Activated CD8-positive, alpha-beta T cell treated with anti-CD3 and anti-CD28 coated beads for 36 hours (primary cell): Measurements from ENCODE around the gene ADGRG6. TPM values are rescaled to one million over a fixed set of nuclear protein-coding genes. Genes with fewer than 3 reads are reported as not detected.
A peak's percentile ranks its signal among the peaks of the same experiment; 100 is the strongest.

Source experiments
- ATAC-seq: fragments of 200-7000 bp; cut with Tn5 transposase; one replicate; pipeline ENCODE4 v1.10.0; 2021; ENCODE audit warnings: mild to moderate bottlenecking, moderate library complexity
- CTCF ChIA-PET: fragments of 350-600 bp; sonication (Branson Sonifier 250); formaldehyde crosslinking; loops from one replicate; lab custom pipeline; 2021; ENCODE audit warnings: antibody characterized with exemption; lab: Charles Lee
- POLR2A ChIA-PET: fragments of 350-600 bp; sonication (Branson Sonifier 250); formaldehyde crosslinking; loops from one replicate; lab custom pipeline; 2021; ENCODE audit warnings: antibody characterized with exemption; lab: Charles Lee
- DNase-seq: peaks from one replicate; pipeline ENCODE4 v3.0.0-alpha.2; 2020
- H3K27ac Mint-ChIP-seq: one replicate; pipeline ENCODE4 v1.8.0; 2021; ENCODE audit warnings: mild to moderate bottlenecking, mixed read lengths
- H3K27me3 Mint-ChIP-seq: one replicate; pipeline ENCODE4 v1.8.0; 2021; ENCODE audit warnings: mixed read lengths
- H3K36me3 Mint-ChIP-seq: one replicate; pipeline ENCODE4 v1.8.0; 2021; ENCODE audit warnings: low read depth, mixed read lengths
- H3K4me1 Mint-ChIP-seq: one replicate; pipeline ENCODE4 v1.8.0; 2021; ENCODE audit warnings: low read depth, mixed read lengths
- H3K4me3 Mint-ChIP-seq: one replicate; pipeline ENCODE4 v1.8.0; 2021; ENCODE audit warnings: mild to moderate bottlenecking, moderate library complexity, mixed read lengths
- H3K9me3 Mint-ChIP-seq: one replicate; pipeline ENCODE4 v1.8.0; 2021; ENCODE audit warnings: mixed read lengths
- CTCF ChIP-seq: fragments of 200-600 bp; IDR thresholded peaks from one replicate; pipeline ENCODE4 v1.8.0; 2022; ENCODE audit warnings: antibody characterized with exemption, mild to moderate bottlenecking
- intact Hi-C: fragments of 100-400 bp; cut with micrococcal nuclease; formaldehyde crosslinking; loops from one replicate; pipeline ENCODE4 v1.10.0; 2022
- total RNA-seq, 2 experiments: library from RNA; stranded (reverse); gene quantifications; one replicate each; pipeline ENCODE4 v1.2.3, GENCODE V29; 2021

Gene ADGRG6
- total RNA-seq, 2 experiments from 2014 or later: 1.3 to 1.5 TPM

GRCh38 chr6:142300302-142300701 lies 1.5 kb upstream of the ADGRG6 start:
- intact Hi-C loops: loop anchor here (5.0 kb wide), 1 partner anchor 82 kb away; no protein-coding TSS in a partner anchor
- H3K4me1 Mint-ChIP-seq: peaks cover 6% of the 10 kb centered on the region

DNA sequence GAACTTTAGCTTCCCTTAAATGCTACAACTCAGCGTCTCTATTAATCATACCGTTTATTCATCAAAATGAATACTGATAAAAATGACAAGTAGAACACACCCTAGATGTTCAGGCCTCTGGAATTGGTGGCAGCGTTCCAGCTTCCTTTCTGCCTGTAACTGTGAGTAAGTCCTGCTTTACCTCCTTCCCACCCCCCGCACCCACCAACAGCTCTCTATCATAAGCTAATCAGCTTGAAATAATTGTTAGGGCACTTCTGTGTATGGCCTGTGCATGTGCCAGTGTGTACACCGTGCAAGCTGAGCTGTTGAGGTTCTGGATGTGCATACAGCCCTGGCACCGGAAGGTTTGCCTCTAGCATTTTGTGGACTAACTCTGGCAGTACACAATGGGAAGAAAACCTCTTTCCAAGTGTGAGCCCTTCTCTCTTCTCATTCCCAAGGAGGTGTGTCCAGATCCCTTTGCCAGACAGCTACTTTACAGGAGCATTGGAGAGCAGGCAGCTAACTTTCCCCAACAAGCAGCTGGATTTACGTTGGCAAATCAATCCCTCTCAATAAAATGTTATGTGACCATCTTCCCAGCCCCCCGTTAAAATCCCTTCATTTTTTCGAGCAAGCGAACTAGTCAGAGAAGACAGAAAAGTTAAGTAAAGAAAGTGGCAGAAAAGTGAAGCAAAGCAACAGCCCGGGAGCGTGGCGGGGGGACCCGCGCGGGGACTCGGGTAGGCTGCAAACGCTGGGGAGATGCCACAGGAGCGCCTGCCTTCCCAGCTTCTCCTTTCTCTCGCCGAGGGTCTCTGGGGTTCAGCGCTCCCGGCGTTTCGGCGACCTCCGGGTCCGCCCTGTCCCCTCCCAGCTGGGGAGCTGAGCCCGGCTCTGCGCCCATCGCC lies 803 bp upstream of the ADGRG6 start:
- Mint-ChIP-seq H3K36me3 (no peaks in the 10 kb centered on the region), H3K27ac (no peak overlapping the region), H3K9me3 (no peaks in the 10 kb centered on the region), H3K4me1 (peaks cover 6% of the 10 kb centered on the region), H3K4me3 (peak overlapping the region; percentile 76), H3K27me3 (peaks cover 14% of the 10 kb centered on the region)
- DNase-seq: no peak
- peak; percentile 35 for ATAC-seq
- POLR2A ChIA-PET: interaction anchor here (0.8 to 1.5 kb wide), 2 partner anchors 55 to 94 kb away, joined by 3 to 4 read pairs; no protein-coding TSS in a partner anchor
- CTCF ChIA-PET: interaction anchor here (0.5 to 2.1 kb wide), 12 partner anchors 8 to 171 kb away, joined by 3 to 8 read pairs (median 3); no protein-coding TSS in a partner anchor
- intact Hi-C loops: loop anchor here (5.0 kb wide), 1 partner anchor 81 kb away; no protein-coding TSS in a partner anchor
- TF ChIP-seq CTCF: no peak

More at GRCh38 chr6:142300302-142300701, 1.5 kb upstream of the ADGRG6 start:
- Mint-ChIP-seq H3K27ac (no peak overlapping the region), H3K36me3 (no peaks in the 10 kb centered on the region), H3K9me3 (no peaks in the 10 kb centered on the region), H3K4me3 (no peak overlapping the region), H3K27me3 (peaks cover 14% of the 10 kb centered on the region)
- TF ChIP-seq CTCF: no peak
- DNase-seq: no peak
- CTCF ChIA-PET: interaction anchor here (0.8 to 2.1 kb wide), 5 partner anchors 9 to 93 kb away, joined by 3 to 8 read pairs (median 4); no protein-coding TSS in a partner anchor
- ATAC-seq: no peak
- POLR2A ChIA-PET: no interaction called here

- Mint-ChIP-seq H3K9me3 (no peaks in the 10 kb centered on the region), H3K27me3 (peaks cover 14% of the 10 kb centered on the region), H3K27ac (no peak overlapping the region), H3K4me3 (peak overlapping the region; percentile 76), H3K4me1 (peaks cover 6% of the 10 kb centered on the region), H3K36me3 (no peaks in the 10 kb centered on the region)
- CTCF ChIA-PET: interaction anchor here (1.0 to 1.8 kb wide), 3 partner anchors 69 to 173 kb away, joined by 3 to 5 read pairs (median 3); no protein-coding TSS in a partner anchor
- TF ChIP-seq CTCF: no peak
- ATAC-seq: no peak
- DNase-seq: no peak
- intact Hi-C loops: loop anchor here (5.0 kb wide), 1 partner anchor 80 kb away; no protein-coding TSS in a partner anchor
- POLR2A ChIA-PET: interaction anchor here (1.5 kb wide), 1 partner anchor 93 kb away, joined by 4 read pairs; no protein-coding TSS in a partner anchor
Observed at GRCh38 chr6:142302421-142303175, 791 bp downstream of the ADGRG6 start.

DNA sequence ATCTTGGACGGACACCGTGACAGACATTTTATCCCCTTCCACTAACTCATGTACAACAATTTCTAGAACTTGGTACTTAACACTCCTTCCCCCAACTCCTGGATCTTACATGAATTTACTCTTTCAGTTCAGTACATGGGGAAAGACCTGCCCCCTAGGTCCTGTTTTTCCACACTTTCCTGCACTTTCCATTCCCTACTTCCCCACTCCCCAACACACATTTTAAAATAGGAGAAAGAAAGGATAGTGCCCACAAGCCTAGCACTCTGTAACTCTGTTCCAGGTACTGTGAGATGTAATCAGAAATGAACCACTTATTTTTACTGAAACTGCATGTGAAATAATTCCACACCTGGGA lies 1.3 kb downstream of the ADGRG6 start:
- Mint-ChIP-seq H3K27ac (no peak overlapping the region), H3K4me3 (no peak overlapping the region), H3K9me3 (no peaks in the 10 kb centered on the region), H3K27me3 (peaks cover 14% of the 10 kb centered on the region), H3K36me3 (no peaks in the 10 kb centered on the region), H3K4me1 (peaks cover 6% of the 10 kb centered on the region)
- CTCF ChIA-PET: interaction anchor here (1.0 kb wide), 1 partner anchor 172 kb away, joined by 3 read pairs; no protein-coding TSS in a partner anchor
- DNase-seq: no peak
- intact Hi-C loops: loop anchor here (5.0 kb wide), 1 partner anchor 79 kb away; no protein-coding TSS in a partner anchor
- no peak for ATAC-seq
- POLR2A ChIA-PET: no interaction called here
- TF ChIP-seq CTCF: no peak
